ENCODE data around the gene MRPS21. TPM values are rescaled to one million over a fixed set of nuclear protein-coding genes. Genes with fewer than 3 reads are reported as not detected.

Gene MRPS21
- total RNA-seq: 64.3 to 65.6 TPM (median 65.5 TPM) in 3 replicates

DNA sequence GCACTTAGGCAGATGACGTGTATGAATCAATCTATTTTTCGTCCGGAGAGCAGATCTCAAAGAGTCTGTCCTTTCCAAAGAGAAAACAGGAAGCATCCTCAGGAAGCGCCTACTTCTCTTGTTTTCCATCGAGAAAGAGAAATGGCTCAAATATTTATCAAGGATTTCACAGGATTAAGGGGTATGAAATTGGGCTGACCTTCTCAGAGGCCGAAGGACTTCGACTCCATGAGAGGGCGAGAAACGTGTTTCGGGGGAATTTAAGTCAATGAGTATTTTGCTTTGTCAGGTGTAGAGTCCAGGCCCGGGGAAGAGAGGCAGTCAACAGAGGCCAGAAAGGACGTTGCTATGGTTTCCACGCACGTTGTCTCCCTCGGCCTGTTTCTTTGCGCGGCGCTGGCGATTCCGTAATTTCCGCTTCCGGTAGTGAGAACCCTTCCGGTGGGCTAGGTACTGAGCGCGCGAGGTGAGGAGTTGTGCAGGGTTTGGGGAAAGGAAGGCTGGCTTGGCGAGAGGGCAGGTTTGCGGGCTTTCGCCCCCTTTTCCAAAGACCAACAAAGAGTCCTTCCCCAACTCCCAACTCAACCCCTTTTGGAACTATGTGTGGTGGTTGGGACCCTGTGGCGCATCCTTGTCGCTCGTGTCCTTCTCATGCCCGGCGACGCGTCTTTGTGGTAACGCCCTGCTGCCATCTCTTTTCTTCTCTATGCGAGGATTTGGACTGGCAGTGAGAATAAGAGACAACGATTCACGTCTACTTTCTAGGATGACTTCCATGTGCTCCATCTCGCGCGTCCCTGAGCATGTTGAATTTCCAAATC is at the start of gene MRPS21:
MRPS21 (plus strand) TSS at position 429 of the 821 bp plus-strand sequence. CDS start 506 bp downstream, outside the sequence.
- H3K4me1 Mint-ChIP-seq: peaks cover 20% of the 10 kb centered on the region
- no peaks in the 10 kb centered on the region for H3K27me3 Mint-ChIP-seq (ENCODE audit: low read depth)

DNA sequence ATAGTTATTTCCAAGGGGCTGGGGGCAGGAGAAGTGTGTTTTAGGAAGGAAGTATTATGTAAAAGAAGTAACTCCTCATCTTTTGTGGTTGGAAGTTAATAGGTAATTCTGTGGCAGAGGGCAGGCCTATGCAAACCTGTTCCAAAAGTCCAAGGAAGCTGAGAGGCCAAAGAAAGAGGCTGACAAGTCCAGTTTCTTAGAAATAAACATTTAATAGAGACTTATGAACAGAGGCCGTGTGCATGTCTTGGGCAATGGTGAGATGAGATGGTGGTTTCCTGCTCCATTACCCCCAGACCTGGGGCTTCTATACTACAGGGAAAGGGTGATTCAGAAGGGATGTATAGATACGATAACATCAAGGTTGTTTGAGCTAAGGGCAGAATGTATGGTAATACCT is 43.7 kb upstream of the MRPS21 start:
- Mint-ChIP-seq H3K4me3 (no peak overlapping the region), H3K9me3 (no peaks in the 10 kb centered on the region), H3K27me3 (ENCODE audit: low read depth) (no peaks in the 10 kb centered on the region), H3K27ac (no peak overlapping the region), H3K36me3 (no peaks in the 10 kb centered on the region), H3K4me1 (no peaks in the 10 kb centered on the region)
- DNase-seq (ENCODE audit: low spot score in 2 of 2, unreplicated experiment in 2 of 2): no peak
- TF ChIP-seq CTCF (IDR thresholded peaks at IDR 0.05; ENCODE audit: unreplicated experiment): no peak

More for the DNA sequence above, at the start of gene MRPS21:
- H3K4me3 Mint-ChIP-seq: peak within 1 kb of the TSS; percentile 93
- no peak for TF ChIP-seq CTCF (IDR thresholded peaks at IDR 0.05; ENCODE audit: unreplicated experiment)
- H3K9me3 Mint-ChIP-seq: no peaks in the 10 kb centered on the region
- peak; percentile 59 to 80 for DNase-seq (ENCODE audit: low spot score in 2 of 2, unreplicated experiment in 2 of 2)
- peaks cover 16% of the 10 kb centered on the region for H3K36me3 Mint-ChIP-seq
- peak within 1 kb of the TSS; percentile 94 for H3K27ac Mint-ChIP-seq

- TF ChIP-seq CTCF (IDR thresholded peaks at IDR 0.05; ENCODE audit: unreplicated experiment): peak; percentile 4
- peak overlapping the region; percentile 67 for H3K4me3 Mint-ChIP-seq
- peaks cover 54% of the 10 kb centered on the region for H3K4me1 Mint-ChIP-seq
- no peaks in the 10 kb centered on the region for H3K9me3 Mint-ChIP-seq
- H3K36me3 Mint-ChIP-seq: no peaks in the 10 kb centered on the region
- H3K27me3 Mint-ChIP-seq (ENCODE audit: low read depth): no peaks in the 10 kb centered on the region
- peak overlapping the region; percentile 89 for H3K27ac Mint-ChIP-seq
- DNase-seq (ENCODE audit: low spot score in 2 of 2, unreplicated experiment in 2 of 2): no peak
These were observed 37.5 kb upstream of the MRPS21 start for GRCh38 chr1:150256198-150256553.

DNA sequence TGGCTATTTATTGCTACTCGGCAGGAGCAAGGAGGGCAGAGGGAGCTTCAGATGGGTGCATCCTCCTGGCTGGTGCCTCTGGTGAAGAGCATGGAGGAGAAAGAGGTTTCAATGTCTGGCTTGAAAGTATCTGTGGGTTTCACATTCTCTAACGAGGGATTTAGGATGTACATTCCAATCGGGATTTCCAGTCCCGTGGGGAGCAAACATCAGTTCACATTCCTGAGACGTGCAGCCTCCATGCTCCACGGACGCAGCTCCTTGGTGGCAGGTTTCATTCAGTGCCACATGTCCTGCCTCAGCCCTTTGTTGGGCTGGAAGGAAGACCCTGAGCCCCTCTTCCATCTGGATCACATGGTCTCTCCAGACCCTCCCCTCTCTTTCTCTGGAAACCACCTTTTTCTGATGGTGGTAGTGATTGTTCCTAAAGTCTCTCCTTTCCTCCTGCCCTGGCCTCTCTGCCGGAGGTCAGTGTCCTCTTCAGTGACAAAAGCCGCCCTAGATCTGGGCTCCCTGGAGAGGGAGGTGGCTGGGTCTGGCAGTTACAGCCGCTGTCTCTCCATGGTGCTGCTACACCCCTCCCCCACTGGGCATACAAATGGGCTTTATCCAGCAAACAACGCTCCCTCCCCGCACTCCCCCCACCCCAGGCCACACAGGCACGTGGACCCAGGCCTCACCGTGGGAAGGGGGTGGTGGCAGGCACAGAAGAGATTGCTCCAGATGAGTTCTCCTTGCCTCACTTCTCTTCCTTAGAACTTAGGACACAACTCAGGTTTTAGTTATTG is 36.9 kb upstream of the MRPS21 start:
- peaks cover 54% of the 10 kb centered on the region for H3K4me1 Mint-ChIP-seq
- peak overlapping the region; percentile 67 for H3K4me3 Mint-ChIP-seq

More for the DNA sequence above, 36.9 kb upstream of the MRPS21 start:
- H3K36me3 Mint-ChIP-seq: no peaks in the 10 kb centered on the region
- DNase-seq (ENCODE audit: low spot score in 2 of 2, unreplicated experiment in 2 of 2): no peak
- no peak for TF ChIP-seq CTCF (IDR thresholded peaks at IDR 0.05; ENCODE audit: unreplicated experiment)
- H3K27me3 Mint-ChIP-seq (ENCODE audit: low read depth): no peaks in the 10 kb centered on the region
- peak overlapping the region; percentile 89 for H3K27ac Mint-ChIP-seq
- H3K9me3 Mint-ChIP-seq: no peaks in the 10 kb centered on the region

Data from mesothelial cell of epicardium (in vitro differentiated cells).